22Rv1 (cell line): ENCODE measurements around the gene P2RY2.

ENCODE experiments used
- CTCF ChIP-seq: fragments of 450-650 bp; IDR thresholded peaks from 2 replicates; pipeline ENCODE4 v1.5.1; 2017; ENCODE audit warnings: mild to moderate bottlenecking
- ZFX ChIP-seq: fragments of 450-650 bp; IDR thresholded peaks from 2 replicates; pipeline ENCODE4 v1.6.1; 2017; ENCODE audit warnings: antibody characterized with exemption, borderline replicate concordance

- no peak for TF ChIP-seq CTCF
- TF ChIP-seq ZFX, result no peak
These were observed 3.4 kb downstream of the P2RY2 start for GRCh38 chr11:73221451-73221850.
